Mesenteric fat pad (tissue), 1 donor: ENCODE data around the gene KCNH2. TPM values are rescaled to one million over a fixed set of nuclear protein-coding genes. Genes with fewer than 3 reads are reported as not detected.
"Not testable (repeated sequence)": the region's sequence is repeated elsewhere in the genome, so short reads cannot be mapped to it uniquely, and the experiment has no call there.

ENCODE experiments used
- DNase-seq: peaks from one replicate; pipeline ENCODE4 v3.0.0-alpha.2; 2020; ENCODE audit warnings: low spot score
- long read RNA-seq: library from polyadenylated mRNA; unstranded; transcript quantifications from one replicate; pipeline ENCODE4 v2.0.0, GENCODE V29; 2020
- total RNA-seq: library from RNA; stranded (reverse); fragmentation: NEBNext Ultra II Directional; extraction: Animal tissue kit (Norgen Biotek cat#: 25700); gene quantifications from one replicate; pipeline ENCODE4 v1.2.1, GENCODE V29; 2021
- donor health status: DM: yes; HTN: yes; CAD: no.

KCNH2 gene, protein sequence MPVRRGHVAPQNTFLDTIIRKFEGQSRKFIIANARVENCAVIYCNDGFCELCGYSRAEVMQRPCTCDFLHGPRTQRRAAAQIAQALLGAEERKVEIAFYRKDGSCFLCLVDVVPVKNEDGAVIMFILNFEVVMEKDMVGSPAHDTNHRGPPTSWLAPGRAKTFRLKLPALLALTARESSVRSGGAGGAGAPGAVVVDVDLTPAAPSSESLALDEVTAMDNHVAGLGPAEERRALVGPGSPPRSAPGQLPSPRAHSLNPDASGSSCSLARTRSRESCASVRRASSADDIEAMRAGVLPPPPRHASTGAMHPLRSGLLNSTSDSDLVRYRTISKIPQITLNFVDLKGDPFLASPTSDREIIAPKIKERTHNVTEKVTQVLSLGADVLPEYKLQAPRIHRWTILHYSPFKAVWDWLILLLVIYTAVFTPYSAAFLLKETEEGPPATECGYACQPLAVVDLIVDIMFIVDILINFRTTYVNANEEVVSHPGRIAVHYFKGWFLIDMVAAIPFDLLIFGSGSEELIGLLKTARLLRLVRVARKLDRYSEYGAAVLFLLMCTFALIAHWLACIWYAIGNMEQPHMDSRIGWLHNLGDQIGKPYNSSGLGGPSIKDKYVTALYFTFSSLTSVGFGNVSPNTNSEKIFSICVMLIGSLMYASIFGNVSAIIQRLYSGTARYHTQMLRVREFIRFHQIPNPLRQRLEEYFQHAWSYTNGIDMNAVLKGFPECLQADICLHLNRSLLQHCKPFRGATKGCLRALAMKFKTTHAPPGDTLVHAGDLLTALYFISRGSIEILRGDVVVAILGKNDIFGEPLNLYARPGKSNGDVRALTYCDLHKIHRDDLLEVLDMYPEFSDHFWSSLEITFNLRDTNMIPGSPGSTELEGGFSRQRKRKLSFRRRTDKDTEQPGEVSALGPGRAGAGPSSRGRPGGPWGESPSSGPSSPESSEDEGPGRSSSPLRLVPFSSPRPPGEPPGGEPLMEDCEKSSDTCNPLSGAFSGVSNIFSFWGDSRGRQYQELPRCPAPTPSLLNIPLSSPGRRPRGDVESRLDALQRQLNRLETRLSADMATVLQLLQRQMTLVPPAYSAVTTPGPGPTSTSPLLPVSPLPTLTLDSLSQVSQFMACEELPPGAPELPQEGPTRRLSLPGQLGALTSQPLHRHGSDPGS
- total RNA-seq: 0.32 TPM
- long read RNA-seq: 0 reads

DNA sequence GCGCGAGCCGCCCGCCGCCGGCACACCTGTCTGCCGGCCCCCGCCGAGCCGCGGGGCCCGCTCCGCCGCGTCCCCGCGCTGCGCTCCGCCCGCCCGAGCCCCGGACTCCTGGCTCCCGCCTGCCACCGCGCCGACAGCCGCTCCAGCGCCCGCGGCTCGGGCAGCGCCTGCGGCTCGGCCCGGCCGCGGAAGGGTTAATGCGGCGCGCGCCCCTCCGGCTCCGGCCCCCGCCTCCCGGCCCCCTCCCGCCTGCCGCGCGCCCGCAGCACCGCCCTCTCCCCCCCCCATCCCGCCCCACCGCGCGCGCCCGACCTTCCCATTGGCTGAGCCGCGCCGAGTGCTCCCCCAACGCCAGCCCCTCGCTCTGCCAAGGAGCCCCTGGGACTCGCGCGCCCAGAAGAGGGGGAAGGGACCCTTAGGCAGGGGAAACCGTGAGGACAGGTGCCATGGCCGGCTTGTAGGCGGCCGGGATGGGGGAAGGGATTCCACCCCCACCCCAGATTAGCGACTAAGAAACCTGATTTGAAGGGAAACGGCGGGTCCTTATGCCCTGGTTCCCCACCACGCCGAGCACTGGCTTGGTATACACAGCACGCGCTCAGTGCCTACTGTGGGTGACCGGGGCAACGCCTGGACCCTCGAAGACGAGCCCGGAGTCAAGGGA is at the start of gene KCNH2:
TSS of gene KCNH2 (minus strand) at position 196 of the 664 bp plus-strand sequence. CDS start 408 bp downstream, outside the sequence.
- DNase-seq: no peak

- DNase-seq: not testable (repeated sequence)
Measured at GRCh38 chr7:151027728-151028130, 49.6 kb upstream of the KCNH2 start.

DNA sequence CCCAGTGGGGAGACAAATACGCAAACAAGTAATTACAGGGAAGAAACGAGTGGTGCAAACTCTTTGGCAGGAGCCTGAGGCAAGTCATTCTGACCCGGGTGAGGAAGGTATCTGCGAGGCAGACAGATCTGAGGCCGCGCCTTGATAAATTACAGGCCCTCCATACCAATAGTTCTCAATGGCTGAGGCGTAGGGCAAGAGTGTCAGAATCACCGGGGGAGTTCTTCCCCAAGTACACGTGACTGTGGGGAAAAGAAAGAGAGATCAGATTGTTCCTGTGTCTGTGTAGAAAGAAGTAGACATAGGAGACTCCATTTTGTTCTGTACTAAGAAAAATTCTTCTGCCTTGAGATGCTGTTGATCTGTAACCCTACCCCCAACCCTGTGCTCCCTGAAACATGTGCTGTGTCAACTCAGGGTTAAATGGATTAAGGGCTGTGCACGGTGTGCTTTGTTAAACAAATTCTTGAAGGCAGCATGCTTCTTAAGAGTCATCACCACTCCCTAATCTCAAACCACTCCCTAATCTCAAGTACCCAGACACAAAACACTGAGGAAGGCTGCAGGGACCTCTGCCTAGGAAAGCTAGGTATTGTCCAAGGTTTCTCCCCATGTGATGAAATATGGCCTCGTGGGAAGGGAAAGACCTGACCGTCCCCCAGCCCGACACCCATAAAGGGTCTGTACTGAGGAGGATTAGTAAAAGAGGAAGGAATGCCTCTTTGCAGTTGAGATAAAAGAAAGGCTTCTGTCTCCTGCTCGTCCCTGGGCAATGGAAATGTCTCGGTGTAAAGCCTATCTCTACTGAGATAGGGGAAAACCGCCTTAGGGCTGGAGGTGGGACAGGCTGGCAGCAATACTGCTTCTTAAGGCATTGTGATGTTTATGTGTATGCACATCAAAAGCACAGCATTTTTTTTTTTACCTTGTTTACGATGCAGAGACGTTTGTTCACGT is 48.9 kb upstream of the KCNH2 start:
- not testable (repeated sequence) for DNase-seq

GRCh38 chr7:151025924-151026671 is 48.0 kb upstream of the KCNH2 start:
- DNase-seq: no peak

DNA sequence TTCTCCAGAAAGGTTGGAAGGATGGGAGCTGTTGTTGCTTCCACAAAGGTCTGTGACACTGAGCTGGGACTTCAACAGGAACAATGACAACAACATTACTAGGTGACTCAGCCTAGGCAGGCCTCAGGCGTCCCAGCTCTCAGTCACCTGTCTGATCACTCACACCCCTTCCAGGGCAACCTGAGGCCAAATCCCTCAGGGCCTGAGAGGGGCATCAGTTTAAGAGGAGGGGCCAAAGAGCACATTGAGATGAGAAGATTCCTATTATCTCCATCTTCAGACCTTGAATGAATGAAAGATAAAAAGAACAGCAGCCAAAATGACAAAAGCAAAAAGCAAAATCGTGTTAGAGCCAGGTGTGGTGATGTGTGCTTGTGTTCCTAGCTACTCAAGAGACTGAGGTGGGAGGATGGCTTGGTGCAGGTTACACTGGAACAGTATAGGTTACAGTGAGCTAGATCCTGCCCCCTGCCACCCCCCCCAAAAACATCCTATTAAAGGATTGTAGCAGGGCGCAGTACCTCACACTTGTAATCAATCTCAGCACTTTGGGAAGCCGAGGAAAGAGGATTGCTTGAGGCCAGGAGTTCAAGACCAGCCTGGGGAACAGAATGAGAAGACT is 46.4 kb upstream of the KCNH2 start, which contains the start of gene ATG9B:
TSS of gene ATG9B (minus strand) at position 60 of the 622 bp plus-strand sequence. CDS start 71 bp downstream, outside the sequence.
- DNase-seq: no peak

DNA sequence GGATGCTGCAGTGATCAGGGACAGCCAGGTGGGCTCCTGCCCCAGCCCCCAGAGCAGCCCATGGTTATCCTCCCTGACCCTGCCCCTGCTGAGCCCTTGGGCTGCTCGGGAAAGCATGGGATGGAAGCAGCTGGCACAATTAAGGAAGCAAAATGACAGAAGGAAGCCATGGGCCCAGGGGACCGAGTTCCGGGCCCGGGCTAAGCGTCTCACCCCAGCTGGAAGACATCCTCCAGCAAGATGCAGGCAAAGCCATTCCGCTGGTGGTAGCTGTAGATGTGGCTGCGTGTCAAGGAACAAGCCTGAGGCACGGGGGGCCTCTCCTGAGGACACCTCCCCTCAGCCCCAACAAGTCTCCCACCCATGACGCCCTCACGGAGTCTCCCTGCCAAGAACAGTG is 45.1 kb upstream of the KCNH2 start:
- no peak for DNase-seq

DNA sequence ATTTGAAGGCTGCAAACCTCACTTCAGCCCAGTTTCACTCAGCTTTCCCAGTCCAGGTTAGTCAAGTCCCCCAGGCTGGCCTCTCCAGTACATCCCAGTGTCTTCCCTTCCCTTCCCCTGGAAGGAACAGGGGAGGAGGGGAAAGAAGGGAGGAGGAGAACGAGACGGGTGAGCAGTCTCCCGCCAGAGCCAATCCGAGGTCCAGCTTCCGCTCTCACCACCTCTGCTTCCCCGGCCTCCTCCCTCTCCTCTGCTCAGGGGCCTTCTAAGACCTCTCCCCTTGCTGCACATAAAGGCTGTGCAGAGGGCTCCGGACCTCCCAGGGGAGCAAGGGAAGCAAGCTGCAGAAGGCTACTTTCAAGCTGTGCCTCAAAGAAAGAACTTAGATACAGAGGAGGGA is 42.1 kb upstream of the KCNH2 start:
- no peak for DNase-seq

DNA sequence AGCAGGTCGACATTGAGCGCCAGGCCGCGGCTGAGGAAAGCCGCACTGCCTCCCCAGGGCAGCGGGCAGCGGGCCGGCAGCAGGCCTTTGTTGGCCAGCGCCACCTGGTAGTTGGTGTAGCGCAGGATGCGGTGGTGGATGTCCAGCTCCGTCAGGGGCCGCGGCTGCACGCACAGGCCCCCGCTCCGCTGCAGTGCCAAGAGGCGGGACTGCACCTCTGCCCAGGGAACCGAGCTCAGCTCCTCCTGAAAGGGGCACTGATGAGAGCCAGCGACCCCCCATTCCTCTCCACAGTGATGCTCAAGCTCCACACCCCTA is 41.0 kb upstream of the KCNH2 start:
- DNase-seq: no peak

DNA sequence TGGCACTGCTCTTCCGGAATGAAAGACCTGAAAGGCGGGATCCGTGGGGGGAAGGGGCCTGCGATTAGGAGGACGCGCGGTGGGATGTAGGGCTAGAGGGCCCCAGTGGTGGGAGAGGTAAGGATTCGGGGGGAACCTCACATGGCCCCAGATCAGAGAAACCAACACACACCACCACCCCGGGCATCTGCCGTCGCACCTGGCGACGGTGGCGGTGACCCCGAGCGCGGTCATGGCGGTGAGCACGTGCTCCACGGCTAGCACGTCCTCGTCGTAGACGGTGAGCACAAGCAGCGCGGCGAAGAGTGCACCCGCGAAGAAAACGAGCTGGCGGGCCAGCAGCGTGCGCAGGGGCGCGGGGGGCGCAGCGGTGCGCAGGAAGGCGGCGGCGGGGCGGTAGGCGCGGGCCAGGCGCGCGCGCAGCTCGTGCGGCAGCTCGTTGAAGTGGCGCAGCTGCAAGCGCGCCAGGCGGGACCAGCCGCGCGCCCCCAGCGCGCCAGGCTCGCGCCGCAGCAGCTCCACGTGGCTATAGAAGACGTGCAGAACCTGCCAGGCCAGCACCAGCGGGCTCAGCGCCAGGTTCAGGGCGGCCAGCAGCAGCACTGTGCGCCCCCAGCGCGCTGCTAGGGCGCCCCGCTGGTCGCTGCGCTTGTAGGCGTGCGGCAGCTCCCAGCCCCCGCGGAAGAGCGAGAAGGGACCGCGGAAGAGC is 40.5 kb upstream of the KCNH2 start:
- no peak for DNase-seq

DNA sequence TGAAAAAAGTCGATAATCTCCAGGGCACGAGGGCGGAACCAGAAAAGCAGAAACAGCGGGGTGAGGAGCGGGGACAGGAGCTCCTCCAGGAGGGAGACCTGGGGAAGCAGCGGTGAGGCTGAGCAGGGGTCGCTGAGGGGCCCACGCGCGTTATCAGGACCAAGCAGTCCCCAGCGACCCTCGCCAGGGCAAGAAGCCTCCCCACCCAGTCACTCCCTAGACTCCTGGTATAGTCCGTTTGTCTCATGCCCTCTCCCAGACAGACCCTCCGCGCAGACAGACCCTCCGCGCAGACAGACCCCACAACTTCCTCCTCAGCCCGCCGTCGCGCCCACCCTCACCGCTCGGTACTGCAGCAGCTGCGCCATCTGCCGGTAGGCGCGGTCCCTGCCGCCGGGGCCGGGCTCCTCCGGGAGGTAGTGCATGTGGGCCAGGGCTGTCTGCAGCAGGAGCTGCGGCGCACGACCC is 39.9 kb upstream of the KCNH2 start:
- DNase-seq: no peak

DNA sequence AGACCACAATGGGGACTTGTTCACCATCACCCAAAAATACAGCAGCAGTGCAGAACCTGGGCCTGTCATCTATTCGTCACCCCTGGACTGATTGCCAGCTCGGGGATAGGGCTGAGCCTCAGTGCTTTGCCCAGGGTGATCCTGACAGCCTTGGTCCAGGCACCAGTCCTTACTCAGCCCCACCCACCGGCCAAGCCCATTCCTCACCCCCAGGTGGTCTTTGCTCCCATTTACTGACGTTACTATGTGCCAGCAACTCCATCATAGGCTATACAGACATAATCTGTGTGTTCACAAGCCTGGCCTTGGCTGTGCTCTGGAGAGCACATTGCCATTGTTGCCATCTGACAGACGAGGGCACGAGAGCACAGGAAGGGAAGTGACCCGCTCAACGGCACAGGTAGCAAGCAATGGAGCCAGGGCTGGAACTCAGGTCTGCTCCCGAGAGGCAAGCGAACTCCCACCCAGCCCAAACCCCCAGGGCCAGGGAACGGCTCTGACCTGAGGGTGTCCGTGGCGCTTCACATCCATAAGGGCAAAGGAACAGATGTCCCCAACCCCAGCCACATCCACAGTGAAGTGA is 39.3 kb upstream of the KCNH2 start:
- no peak for DNase-seq

DNA sequence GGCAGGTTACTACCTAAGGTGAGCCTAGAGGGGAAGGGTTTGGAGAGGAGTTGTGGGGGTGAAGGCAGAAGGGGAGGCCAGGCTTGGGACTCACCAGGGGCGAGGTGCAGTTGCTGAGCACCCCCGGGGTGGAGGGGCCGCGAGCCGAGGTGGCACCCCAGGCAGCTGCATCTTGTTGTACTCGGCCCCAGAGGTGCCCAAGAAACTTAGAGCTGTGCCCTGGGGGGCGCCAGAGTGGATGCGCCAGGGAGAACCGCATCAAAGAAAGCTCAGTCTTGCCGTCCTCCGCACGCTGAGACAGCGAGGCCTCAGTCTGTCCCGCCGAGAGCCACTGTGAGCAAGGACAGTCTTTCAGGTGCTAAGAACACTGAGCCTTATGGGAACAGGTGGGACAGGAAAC is 38.8 kb upstream of the KCNH2 start:
- DNase-seq: no peak

- DNase-seq: no peak
Measured at GRCh38 chr7:151016505-151016904, 38.4 kb upstream of the KCNH2 start.

DNA sequence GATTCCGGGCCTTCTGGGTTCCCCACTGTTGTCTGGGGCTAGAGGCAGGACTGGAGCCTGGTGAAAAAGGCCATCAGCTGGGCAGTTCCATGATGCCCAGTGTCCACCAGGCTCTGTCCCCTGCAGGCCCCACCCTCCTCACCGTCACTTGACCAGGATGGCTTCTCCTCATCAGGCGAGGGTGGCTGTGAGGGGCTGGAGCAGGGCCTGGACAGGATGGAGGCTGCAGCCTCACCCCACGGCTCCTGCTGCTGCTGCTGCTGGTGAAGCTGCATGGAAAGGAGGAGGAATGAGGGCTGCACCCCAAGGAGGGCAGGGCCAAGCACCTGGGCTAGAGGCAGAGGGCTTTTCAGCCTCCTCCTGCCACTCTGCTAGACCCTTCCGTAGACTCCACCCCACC is 37.8 kb upstream of the KCNH2 start:
- DNase-seq: no peak

- DNase-seq: no peak
Measured at GRCh38 chr7:151014950-151015349, 36.8 kb upstream of the KCNH2 start.

DNA sequence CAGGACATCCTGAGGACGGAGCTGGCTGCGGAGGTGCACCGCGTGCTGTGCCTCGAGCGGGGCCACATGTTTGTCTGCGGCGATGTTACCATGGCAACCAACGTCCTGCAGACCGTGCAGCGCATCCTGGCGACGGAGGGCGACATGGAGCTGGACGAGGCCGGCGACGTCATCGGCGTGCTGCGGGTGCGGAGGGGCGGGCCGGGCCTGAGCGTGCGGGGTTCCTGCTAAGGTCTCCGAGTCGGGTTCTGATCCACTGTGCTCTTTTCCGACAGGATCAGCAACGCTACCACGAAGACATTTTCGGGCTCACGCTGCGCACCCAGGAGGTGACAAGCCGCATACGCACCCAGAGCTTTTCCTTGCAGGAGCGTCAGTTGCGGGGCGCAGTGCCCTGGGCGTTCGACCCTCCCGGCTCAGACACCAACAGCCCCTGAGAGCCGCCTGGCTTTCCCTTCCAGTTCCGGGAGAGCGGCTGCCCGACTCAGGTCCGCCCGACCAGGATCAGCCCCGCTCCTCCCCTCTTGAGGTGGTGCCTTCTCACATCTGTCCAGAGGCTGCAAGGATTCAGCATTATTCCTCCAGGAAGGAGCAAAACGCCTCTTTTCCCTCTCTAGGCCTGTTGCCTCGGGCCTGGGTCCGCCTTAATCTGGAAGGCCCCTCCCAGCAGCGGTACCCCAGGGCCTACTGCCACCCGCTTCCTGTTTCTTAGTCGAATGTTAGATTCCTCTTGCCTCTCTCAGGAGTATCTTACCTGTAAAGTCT is 35.8 kb upstream of the KCNH2 start:
- no peak for DNase-seq

- no peak for DNase-seq
Measured at GRCh38 chr7:151013356-151013732, 35.2 kb upstream of the KCNH2 start.
